AG04450 (cell line): ENCODE measurements around the gene RAC2. TPM values are rescaled to one million over a fixed set of nuclear protein-coding genes. Genes with fewer than 3 reads are reported as not detected.

Source experiments
- CTCF ChIA-PET: fragments of 300-600, 350-600 bp; formaldehyde crosslinking; extraction: SDS; loops from one replicate; lab custom pipeline; 2022; ENCODE audit warnings: antibody characterized with exemption, inconsistent platforms; lab: Charles Lee
- POLR2A ChIA-PET: fragments of 350-600 bp; formaldehyde crosslinking; extraction: SDS; loops from one replicate; lab custom pipeline; 2021; ENCODE audit warnings: antibody characterized with exemption, inconsistent platforms; lab: Yijun Ruan, JAX
- DNase-seq: peaks from one replicate; pipeline ENCODE4 v3.0.0-alpha.2; 2011; ENCODE audit warnings: low read depth, low spot score
- H3K27ac ChIP-seq: one replicate; pipeline ENCODE4 v1.5.1; 2012; ENCODE audit warnings: low read depth, low read length, control low read depth
- H3K27me3 ChIP-seq: one replicate; pipeline ENCODE4 v1.6.0; 2012; ENCODE audit warnings: low read length; ENCODE audit not compliant: control insufficient read depth, insufficient read depth
- H3K4me3 ChIP-seq: 2 replicates; pipeline ENCODE4 v1.5.1; 2011; ENCODE audit warnings: mild to moderate bottlenecking, low read depth, low read length, control low read depth
- H3K9me3 ChIP-seq: 2 replicates; pipeline ENCODE4 v1.5.1; 2012; ENCODE audit warnings: low read length; ENCODE audit not compliant: control insufficient read depth, insufficient read depth
- CTCF ChIP-seq: IDR thresholded peaks from 2 replicates; pipeline ENCODE4 v1.5.1; 2011; ENCODE audit warnings: low read depth, low read length, control low read depth, inconsistent platforms
- polyA plus RNA-seq: library from polyadenylated mRNA; depleted of rRNA; stranded (reverse); fragments of >200 nt; gene quantifications from 2 replicates; pipeline ENCODE4 v1.2.3, GENCODE V29; 2011

The RAC2 gene
- polyA plus RNA-seq, 1 experiment = 25.0 TPM

- POLR2A ChIA-PET = no interaction called here
These were observed 59.1 kb downstream of the RAC2 start for GRCh38 chr22:37184816-37185541.

GRCh38 chr22:37184380-37184755 lies 59.7 kb downstream of the RAC2 start:
- Histone ChIP-seq H3K27ac (no peak overlapping the region), H3K9me3 (no peaks in the 10 kb centered on the region), H3K4me3 (no peak overlapping the region), H3K27me3 (no peaks in the 10 kb centered on the region)
- ChIA-PET CTCF (interaction anchor here (0.9 kb wide), 1 partner anchor 18 kb away, joined by 3 read pairs; no protein-coding TSS in a partner anchor), POLR2A (interaction anchor here (0.6 kb wide), 1 partner anchor 63 kb away, joined by 10 read pairs; no protein-coding TSS in a partner anchor)
- DNase-seq = no peak
- TF ChIP-seq CTCF = no peak

More at GRCh38 chr22:37184816-37185541, 59.1 kb downstream of the RAC2 start:
- DNase-seq = no peak
- no peak overlapping the region for H3K27ac ChIP-seq
- no peaks in the 10 kb centered on the region for H3K27me3 ChIP-seq
- H3K9me3 ChIP-seq = no peaks in the 10 kb centered on the region
- no peak overlapping the region for H3K4me3 ChIP-seq
- TF ChIP-seq CTCF = no peak
- CTCF ChIA-PET = no interaction called here

GRCh38 chr22:37183432-37184379 lies 60.4 kb downstream of the RAC2 start:
- CTCF ChIA-PET = interaction anchor here (0.8 to 0.9 kb wide), 2 partner anchors 17 kb away, joined by 3 read pairs; no protein-coding TSS in a partner anchor
- TF ChIP-seq CTCF = no peak

GRCh38 chr22:37182949-37183245 lies 61.2 kb downstream of the RAC2 start:
- ChIA-PET CTCF (no interaction called here), POLR2A (no interaction called here)
- DNase-seq = no peak
- Histone ChIP-seq H3K4me3 (no peak overlapping the region), H3K9me3 (no peaks in the 10 kb centered on the region), H3K27ac (no peak overlapping the region), H3K27me3 (no peaks in the 10 kb centered on the region)
- no peak for TF ChIP-seq CTCF

More at GRCh38 chr22:37183432-37184379, 60.4 kb downstream of the RAC2 start:
- Histone ChIP-seq H3K27me3 (no peaks in the 10 kb centered on the region), H3K27ac (no peak overlapping the region), H3K4me3 (no peak overlapping the region), H3K9me3 (no peaks in the 10 kb centered on the region)
- no peak for DNase-seq
- POLR2A ChIA-PET = interaction anchor here (0.6 kb wide), 1 partner anchor 64 kb away, joined by 10 read pairs; no protein-coding TSS in a partner anchor
